Hippocampal formation (tissue), 2 donors: Measurements from ENCODE around the gene GRM4.
"Not testable (repeated sequence)": the region's sequence is repeated elsewhere in the genome, so short reads cannot be mapped to it uniquely, and the experiment has no call there.

ENCODE experiments used
- DNase-seq, 2 donors: peaks; one replicate each; lab custom pipeline; 2025; lab: John Stamatoyannopoulos, UW

Gene GRM4

GRCh38 chr6:34021554-34022190 lies 124.2 kb downstream of the GRM4 start:
- DNase-seq, result no peak

- DNase-seq, result no peak
These were observed 124.9 kb downstream of the GRM4 start for GRCh38 chr6:34020807-34021553.

GRCh38 chr6:34020278-34020677 lies 125.6 kb downstream of the GRM4 start:
- DNase-seq, result no peak

GRCh38 chr6:34018961-34019606 lies 126.8 kb downstream of the GRM4 start:
- DNase-seq, result no peak

GRCh38 chr6:34018026-34018425 lies 127.9 kb downstream of the GRM4 start:
- DNase-seq, result no peak

GRCh38 chr6:34017106-34017805 lies 128.6 kb downstream of the GRM4 start:
- no peak for DNase-seq

- DNase-seq, result not testable (repeated sequence)
These were observed 129.3 kb downstream of the GRM4 start for GRCh38 chr6:34016573-34016972.

GRCh38 chr6:34015586-34015985 lies 130.3 kb downstream of the GRM4 start:
- DNase-seq, result no peak

GRCh38 chr6:34011264-34011663 lies 134.6 kb downstream of the GRM4 start:
- no peak for DNase-seq

DNA sequence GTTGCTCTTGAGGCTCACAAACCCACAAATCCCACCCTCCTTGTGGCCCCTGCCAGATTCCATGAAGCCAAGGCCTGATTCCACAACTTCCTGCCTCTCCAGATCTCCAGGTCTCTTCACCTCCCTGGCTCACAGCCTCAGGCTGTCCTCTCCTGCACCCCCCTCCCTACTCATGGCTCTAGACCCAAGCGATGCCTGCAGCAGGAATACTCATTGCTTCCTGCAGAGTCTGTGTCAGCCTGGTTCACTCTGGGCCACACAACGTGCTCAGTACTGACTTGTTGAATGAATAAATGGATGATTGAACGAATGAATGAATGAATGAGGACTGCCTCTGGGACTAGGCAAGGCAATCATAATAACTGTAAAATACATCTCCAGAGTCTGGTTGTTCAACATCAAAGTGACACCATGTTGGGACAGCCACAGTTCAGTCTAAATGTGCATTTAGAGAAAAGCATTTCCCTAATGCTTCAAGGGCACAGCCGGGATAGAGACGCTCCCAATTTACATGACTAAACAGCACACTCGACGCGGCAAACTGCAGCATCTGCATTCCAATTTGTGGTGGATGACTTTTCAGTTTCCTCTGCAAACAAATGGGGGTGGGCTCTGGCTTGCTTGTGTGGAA lies 139.9 kb downstream of the GRM4 start:
- DNase-seq, result no peak

GRCh38 chr6:34004706-34005105 lies 141.2 kb downstream of the GRM4 start:
- DNase-seq, result no peak

DNA sequence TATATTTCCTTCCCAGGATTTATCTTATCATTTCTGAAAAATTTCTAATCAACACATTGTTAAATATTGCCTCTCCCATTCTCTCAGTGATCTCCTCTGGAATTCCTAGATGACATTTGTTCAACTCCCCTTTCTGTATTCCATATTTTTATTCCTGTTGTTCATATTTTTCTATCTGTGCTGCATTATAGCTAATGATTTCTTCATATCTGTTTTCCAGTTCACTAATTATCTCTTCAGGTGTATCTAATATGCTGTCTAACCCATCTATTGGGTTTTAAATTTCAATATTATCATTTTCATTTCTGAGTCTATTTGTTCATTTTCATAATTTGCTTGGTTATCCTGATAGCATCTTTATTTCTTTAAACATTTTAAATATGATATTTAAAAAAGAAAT lies 141.9 kb downstream of the GRM4 start:
- DNase-seq, result no peak

DNA sequence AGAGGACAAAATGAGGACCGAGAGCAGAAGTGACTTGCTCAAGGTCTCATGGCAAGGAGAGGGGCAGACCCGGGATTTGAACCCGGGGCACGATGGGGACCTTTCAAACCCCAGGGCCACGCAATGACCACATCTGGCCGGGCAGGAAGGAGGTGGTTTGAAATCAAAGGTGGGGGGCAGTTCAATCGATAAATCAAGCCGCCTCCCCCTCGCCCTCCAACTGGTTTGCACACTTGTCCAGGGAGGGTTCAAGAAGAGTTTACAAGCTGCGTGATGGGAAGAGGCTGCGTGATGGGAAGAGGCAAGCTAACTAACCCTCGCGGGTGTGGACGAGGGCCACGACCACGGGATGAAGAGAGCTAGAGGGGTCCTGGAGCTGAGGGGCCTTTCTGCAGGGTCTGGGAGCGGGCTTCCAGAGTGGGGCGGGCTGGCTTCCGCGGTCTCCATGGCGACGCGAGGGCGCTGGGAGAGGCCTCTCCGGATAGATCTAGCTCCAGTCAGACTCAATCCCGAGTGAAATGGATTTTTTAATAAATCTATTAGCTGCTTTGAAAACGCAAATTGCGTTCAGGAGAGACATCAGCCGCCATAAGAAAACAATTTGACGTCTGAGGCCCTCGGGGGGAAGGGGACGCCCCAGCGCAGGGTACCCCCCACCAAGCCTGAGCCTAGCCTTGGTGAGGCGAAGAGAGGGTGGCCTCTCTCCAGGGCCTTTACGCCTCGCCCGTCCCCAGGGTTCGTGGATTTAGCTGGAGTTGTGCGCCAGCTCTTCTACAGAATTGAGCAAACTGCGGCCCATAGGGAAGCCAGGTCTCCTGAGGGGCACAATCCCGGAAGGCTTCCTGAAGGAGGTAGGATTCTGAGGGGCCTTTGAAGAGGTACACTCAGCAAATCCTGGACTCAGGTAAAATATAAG lies 143.9 kb downstream of the GRM4 start:
- no peak for DNase-seq

GRCh38 chr6:34000281-34000680 lies 145.6 kb downstream of the GRM4 start:
- DNase-seq, result no peak

DNA sequence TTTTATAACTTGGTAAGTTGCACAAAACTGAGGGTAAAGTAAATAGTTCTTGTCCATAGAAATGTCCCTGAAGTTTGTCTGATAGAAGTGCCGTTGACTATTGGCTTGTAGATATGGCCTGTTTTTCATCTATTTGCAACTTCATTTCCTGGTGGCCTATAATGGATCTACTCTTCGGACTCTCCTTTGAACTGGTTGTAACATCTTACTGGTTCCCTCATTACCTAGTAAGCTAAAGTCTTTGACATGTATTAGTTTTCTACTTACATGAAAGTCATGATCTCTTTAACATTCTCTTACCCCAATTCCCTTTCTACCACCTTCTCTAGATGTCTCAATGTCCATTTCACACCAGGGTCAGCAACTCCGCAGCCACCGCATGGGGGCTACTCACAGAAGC lies 146.3 kb downstream of the GRM4 start:
- DNase-seq, result no peak

GRCh38 chr6:33998660-33999059 lies 147.2 kb downstream of the GRM4 start:
- no peak for DNase-seq

GRCh38 chr6:33997265-33997664 lies 148.6 kb downstream of the GRM4 start:
- no peak for DNase-seq

GRCh38 chr6:33996120-33996475 lies 149.8 kb downstream of the GRM4 start:
- DNase-seq, result no peak

GRCh38 chr6:33995309-33996119 lies 150.4 kb downstream of the GRM4 start:
- DNase-seq, result no peak
